Chondrocyte (in vitro differentiated cells): Measurements from ENCODE around the gene WFDC1. TPM values are rescaled to one million over a fixed set of nuclear protein-coding genes. Genes with fewer than 3 reads are reported as not detected.

Experiments
- DNase-seq: peaks from one replicate; pipeline ENCODE4 v3.0.0; 2021; ENCODE audit warnings: mixed read lengths, low spot score
- H3K27ac Mint-ChIP-seq: one replicate; pipeline ENCODE4 v1.8.0; 2021; ENCODE audit warnings: mild to moderate bottlenecking, moderate library complexity, mixed read lengths; ENCODE audit not compliant: unreplicated experiment
- H3K27me3 Mint-ChIP-seq: 2 replicates; pipeline ENCODE4 v1.8.0; 2021; ENCODE audit warnings: low read depth, mixed read lengths
- H3K36me3 Mint-ChIP-seq: 2 replicates; pipeline ENCODE4 v1.8.0; 2021; ENCODE audit warnings: low read depth, mixed read lengths
- H3K4me1 Mint-ChIP-seq: 2 replicates; pipeline ENCODE4 v1.8.0; 2021; ENCODE audit warnings: low read depth, mild to moderate bottlenecking, mixed read lengths
- H3K4me3 Mint-ChIP-seq: one replicate; pipeline ENCODE4 v1.8.0; 2021; ENCODE audit warnings: mild to moderate bottlenecking, moderate library complexity, mixed read lengths; ENCODE audit not compliant: unreplicated experiment
- H3K9me3 Mint-ChIP-seq: 2 replicates; pipeline ENCODE4 v1.8.0; 2021; ENCODE audit warnings: low read depth, mixed read lengths
- total RNA-seq: library from RNA; stranded (reverse); gene quantifications from 3 replicates; pipeline ENCODE4 v1.2.1, GENCODE V29; 2021
- TF ChIP-seq, protein P1 (sequence below): fragments of 200-600 bp; sonication (generic); IDR thresholded peaks from 2 replicates; pipeline ENCODE4 v1.5.0; 2021; ENCODE audit warnings: antibody characterized with exemption, mild to moderate bottlenecking, moderate library complexity

WFDC1 gene
- total RNA-seq, 1 donor from 2014 or later: 5.6 TPM

DNA sequence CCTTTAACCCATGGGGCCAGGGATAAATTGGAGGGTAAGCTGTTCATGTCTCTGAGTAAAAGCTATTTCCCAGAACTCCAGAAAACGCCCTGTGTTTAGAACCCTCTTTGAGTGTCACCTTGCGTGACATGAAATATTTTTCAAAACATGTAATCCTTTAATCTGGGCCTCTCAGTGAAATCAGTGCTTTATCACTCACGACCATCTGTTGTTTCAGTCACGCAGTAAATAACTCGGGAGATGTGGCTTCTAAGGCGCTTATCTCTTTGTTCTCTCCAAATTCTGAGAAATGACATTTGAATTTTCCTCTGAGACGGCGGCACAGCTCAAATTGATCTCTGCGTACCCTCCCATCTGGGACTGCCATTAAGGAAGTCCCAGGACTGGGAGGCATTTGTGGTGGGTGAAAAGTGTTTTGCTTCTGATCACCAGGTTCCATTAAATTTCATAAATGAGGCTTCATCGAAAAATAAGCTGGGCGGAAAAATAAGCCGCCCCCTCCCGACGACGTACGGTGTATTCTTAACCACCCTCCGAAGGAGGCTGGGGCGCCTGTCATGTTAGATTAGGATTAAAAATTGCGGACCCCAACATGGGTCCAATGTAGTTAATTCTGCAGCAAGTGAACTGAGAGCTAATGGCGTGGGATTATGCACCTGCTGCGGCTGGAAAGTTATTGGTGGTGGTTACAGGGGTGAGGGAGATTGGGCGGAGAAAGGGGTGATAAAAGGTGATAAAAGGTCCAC, 12.7 kb downstream of the WFDC1 start:
- Mint-ChIP-seq H3K27me3 (peaks cover 51% of the 10 kb centered on the region), H3K4me3 (no peak overlapping the region), H3K27ac (no peak overlapping the region), H3K9me3 (no peaks in the 10 kb centered on the region), H3K4me1 (peaks cover 9% of the 10 kb centered on the region), H3K36me3 (no peaks in the 10 kb centered on the region)
- no peak for DNase-seq
- TF ChIP-seq, protein P1, sequence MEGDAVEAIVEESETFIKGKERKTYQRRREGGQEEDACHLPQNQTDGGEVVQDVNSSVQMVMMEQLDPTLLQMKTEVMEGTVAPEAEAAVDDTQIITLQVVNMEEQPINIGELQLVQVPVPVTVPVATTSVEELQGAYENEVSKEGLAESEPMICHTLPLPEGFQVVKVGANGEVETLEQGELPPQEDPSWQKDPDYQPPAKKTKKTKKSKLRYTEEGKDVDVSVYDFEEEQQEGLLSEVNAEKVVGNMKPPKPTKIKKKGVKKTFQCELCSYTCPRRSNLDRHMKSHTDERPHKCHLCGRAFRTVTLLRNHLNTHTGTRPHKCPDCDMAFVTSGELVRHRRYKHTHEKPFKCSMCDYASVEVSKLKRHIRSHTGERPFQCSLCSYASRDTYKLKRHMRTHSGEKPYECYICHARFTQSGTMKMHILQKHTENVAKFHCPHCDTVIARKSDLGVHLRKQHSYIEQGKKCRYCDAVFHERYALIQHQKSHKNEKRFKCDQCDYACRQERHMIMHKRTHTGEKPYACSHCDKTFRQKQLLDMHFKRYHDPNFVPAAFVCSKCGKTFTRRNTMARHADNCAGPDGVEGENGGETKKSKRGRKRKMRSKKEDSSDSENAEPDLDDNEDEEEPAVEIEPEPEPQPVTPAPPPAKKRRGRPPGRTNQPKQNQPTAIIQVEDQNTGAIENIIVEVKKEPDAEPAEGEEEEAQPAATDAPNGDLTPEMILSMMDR: no peak

DNA sequence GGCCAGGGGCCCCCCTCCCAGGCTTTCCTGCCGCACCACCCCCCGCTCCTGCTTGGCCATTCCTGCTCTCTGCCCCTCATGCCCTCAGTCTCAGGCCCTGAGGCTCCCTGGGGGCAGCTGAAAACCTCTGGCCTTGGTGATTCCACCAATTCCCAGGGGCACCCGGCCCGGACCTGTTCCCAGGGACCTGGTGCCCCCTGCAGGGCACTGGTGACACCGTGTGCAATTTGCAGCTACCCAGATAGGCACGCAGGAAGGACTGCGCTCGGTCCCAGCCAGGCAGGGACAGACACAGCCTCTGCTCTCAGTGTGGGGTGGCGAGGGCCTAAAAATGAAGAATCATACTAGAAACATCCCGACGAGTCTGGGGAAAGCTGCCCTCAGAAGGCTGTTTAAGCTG, 13.4 kb downstream of the WFDC1 start:
- TF ChIP-seq, protein P1: peak; percentile 78
- H3K27me3 Mint-ChIP-seq: peaks cover 51% of the 10 kb centered on the region
- H3K4me3 Mint-ChIP-seq: no peak overlapping the region
- H3K4me1 Mint-ChIP-seq: peaks cover 1% of the 10 kb centered on the region
- H3K9me3 Mint-ChIP-seq: no peaks in the 10 kb centered on the region
- H3K27ac Mint-ChIP-seq: no peak overlapping the region
- H3K36me3 Mint-ChIP-seq: no peaks in the 10 kb centered on the region
- no peak for DNase-seq

DNA sequence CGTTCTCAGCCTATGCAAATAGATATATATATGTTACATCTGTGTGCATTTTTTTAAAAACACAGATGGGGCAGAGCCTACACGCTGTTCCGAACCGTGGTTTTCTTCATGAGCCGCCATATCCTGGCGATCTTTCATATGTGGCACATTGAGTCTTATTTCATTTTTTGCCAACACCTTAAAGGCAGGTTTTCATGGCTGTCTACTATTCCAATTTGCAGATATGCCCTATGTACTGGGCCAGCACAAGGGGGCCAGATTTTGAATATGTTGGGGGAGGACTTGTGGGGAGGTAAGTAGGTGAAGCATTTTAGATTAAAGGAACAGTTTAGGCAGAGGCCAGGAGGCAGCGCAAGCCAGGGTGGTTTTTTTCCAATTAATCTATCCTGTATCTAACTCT, 16.0 kb downstream of the WFDC1 start:
- no peaks in the 10 kb centered on the region for H3K4me1 Mint-ChIP-seq
- no peak overlapping the region for H3K4me3 Mint-ChIP-seq
- no peak for DNase-seq
- no peak overlapping the region for H3K27ac Mint-ChIP-seq
- TF ChIP-seq, protein P1: no peak
- H3K27me3 Mint-ChIP-seq: peaks cover 49% of the 10 kb centered on the region
- no peaks in the 10 kb centered on the region for H3K36me3 Mint-ChIP-seq
- no peaks in the 10 kb centered on the region for H3K9me3 Mint-ChIP-seq

DNA sequence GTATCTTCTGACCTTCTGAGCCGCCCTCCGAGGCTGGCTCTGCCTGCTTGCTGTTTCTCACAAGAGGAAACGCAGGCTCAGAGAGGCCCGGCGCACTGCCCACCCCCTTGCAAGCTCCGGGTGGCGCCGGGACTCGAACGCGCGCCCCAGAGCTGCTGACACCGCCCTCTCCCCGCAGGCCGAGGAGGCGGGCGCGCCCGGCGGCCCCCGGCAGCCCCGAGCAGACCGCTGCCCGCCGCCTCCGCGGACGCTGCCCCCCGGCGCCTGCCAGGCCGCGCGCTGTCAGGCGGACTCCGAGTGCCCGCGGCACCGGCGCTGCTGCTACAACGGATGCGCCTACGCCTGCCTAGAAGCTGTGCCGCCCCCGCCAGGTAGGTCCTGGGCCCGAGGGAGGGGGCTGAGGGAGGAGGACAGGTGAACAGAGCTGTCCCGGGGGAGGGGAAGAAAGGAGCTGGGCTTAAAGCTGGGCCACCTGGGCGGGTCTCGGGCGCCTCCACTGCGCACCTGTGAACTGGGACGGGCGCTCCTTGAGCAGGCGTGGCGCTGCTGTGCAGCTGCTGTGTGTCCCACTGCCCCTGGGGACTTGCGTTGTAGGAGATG, 18.2 kb downstream of the WFDC1 start:
- Mint-ChIP-seq H3K9me3 (peaks cover 3% of the 10 kb centered on the region), H3K27ac (no peak overlapping the region)
- DNase-seq: peak; percentile 82

DNA sequence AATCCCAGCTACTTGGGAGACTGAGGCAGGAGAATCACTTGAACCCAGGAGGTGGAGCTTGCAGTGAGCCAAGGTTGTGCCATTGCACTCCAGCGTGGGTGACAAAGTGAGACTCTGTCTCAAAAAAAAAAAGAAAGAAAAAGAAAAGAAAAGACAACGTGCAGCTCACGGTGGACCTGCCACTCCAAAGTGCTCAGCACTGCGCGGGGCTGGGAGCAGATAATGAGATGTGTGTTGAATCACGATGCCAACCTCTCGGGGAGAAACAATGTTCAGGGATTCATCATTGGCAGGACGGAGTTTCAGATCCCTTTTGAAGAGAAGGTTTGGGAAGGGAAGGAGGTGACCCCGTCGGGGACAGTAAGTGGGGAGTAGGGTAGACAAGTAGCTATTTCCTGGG, 19.2 kb downstream of the WFDC1 start:
- peaks cover 3% of the 10 kb centered on the region for H3K9me3 Mint-ChIP-seq
- H3K4me1 Mint-ChIP-seq: no peaks in the 10 kb centered on the region
- peaks cover 34% of the 10 kb centered on the region for H3K27me3 Mint-ChIP-seq
- H3K4me3 Mint-ChIP-seq: no peak overlapping the region
- H3K36me3 Mint-ChIP-seq: peaks cover 2% of the 10 kb centered on the region
- peak; percentile 41 for DNase-seq
- TF ChIP-seq, protein P1: no peak
- H3K27ac Mint-ChIP-seq: no peak overlapping the region

More for the DNA sequence above, 18.2 kb downstream of the WFDC1 start:
- TF ChIP-seq, protein P1: no peak
- Mint-ChIP-seq H3K27me3 (peaks cover 37% of the 10 kb centered on the region), H3K36me3 (peaks cover 2% of the 10 kb centered on the region), H3K4me1 (no peaks in the 10 kb centered on the region), H3K4me3 (no peak overlapping the region)
